Neutrophil (primary cell): ENCODE measurements around the gene MBOAT2.
"Not testable (repeated sequence)": the region's sequence is repeated elsewhere in the genome, so short reads cannot be mapped to it uniquely, and the experiment has no call there.

Source experiments
- H3K27ac ChIP-seq: fragments of 200-600 bp; sonication (generic); 2 replicates; pipeline ENCODE4 v1.5.1; 2016; ENCODE audit warnings: mild to moderate bottlenecking, moderate library complexity
- H3K27me3 ChIP-seq: fragments of 200-600 bp; sonication (generic); 2 replicates; pipeline ENCODE4 v1.6.0; 2016; ENCODE audit warnings: mild to moderate bottlenecking
- H3K36me3 ChIP-seq: fragments of 200-600 bp; sonication (generic); 2 replicates; pipeline ENCODE4 v1.5.1; 2017
- H3K4me1 ChIP-seq, 2 experiments: fragments of 200-600 bp in 1 of 2; sonication (generic) in 1 of 2; 1 replicate in 1 of 2; 2 replicates in 1 of 2; pipeline versions ENCODE4 v1.5.1 to v1.6.1; 2013 to 2016; ENCODE audit warnings: low read depth in 1 of 2, low read length in 1 of 2, mild to moderate bottlenecking in 1 of 2, moderate library complexity in 1 of 2; ENCODE audit not compliant: control insufficient read depth in 1 of 2, insufficient read depth in 1 of 2
- H3K4me3 ChIP-seq, 2 experiments: fragments of 200-600 bp in 1 of 2; sonication (generic) in 1 of 2; 1 replicate in 1 of 2; 2 replicates in 1 of 2; pipeline ENCODE4 v1.5.1; 2013 to 2016; ENCODE audit warnings: low read depth in 1 of 2, low read length in 1 of 2, mild to moderate bottlenecking in 1 of 2, moderate library complexity in 1 of 2
- H3K9me3 ChIP-seq: fragments of 200-600 bp; sonication (generic); 2 replicates; pipeline ENCODE4 v1.5.1; 2016
- TF ChIP-seq, protein P1 (sequence below): fragments of 200-600 bp; sonication (generic); IDR thresholded peaks from 2 replicates; pipeline ENCODE4 v1.5.1; 2016; ENCODE audit warnings: antibody characterized with exemption

MBOAT2 gene

DNA sequence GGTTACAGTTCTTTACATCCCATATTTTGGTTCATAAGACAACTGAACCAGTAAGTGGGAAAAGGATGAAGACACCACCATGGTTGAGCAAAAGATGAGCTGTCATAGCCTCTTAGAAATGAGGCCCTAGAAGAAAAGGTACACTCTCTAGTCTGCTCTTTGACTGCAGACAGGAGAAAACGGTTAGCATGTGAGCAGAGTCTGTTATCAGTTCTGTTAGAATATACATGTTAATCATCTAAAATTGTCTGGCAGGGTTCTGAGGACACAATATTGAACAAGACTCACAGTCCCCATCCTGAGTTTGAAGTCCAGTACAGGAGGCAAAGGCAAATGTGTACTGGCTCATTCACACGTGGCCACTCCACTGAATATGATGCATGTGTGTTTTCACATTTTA lies 78.1 kb downstream of the MBOAT2 start:
- peak overlapping the region; percentile 29 for H3K27ac ChIP-seq
- TF ChIP-seq, protein P1, sequence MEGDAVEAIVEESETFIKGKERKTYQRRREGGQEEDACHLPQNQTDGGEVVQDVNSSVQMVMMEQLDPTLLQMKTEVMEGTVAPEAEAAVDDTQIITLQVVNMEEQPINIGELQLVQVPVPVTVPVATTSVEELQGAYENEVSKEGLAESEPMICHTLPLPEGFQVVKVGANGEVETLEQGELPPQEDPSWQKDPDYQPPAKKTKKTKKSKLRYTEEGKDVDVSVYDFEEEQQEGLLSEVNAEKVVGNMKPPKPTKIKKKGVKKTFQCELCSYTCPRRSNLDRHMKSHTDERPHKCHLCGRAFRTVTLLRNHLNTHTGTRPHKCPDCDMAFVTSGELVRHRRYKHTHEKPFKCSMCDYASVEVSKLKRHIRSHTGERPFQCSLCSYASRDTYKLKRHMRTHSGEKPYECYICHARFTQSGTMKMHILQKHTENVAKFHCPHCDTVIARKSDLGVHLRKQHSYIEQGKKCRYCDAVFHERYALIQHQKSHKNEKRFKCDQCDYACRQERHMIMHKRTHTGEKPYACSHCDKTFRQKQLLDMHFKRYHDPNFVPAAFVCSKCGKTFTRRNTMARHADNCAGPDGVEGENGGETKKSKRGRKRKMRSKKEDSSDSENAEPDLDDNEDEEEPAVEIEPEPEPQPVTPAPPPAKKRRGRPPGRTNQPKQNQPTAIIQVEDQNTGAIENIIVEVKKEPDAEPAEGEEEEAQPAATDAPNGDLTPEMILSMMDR, result no peak

GRCh38 chr2:8923183-8923582 lies 80.3 kb downstream of the MBOAT2 start:
- no peaks in the 10 kb centered on the region for H3K27me3 ChIP-seq
- peak overlapping the region; percentile 48 for H3K27ac ChIP-seq

More for the DNA sequence above, 78.1 kb downstream of the MBOAT2 start:
- Histone ChIP-seq H3K4me1 (peaks cover 14 to 16% of the 10 kb centered on the region in 2 experiments), H3K27me3 (no peaks in the 10 kb centered on the region), H3K36me3 (peaks cover 37% of the 10 kb centered on the region), H3K4me3 (no peak overlapping the region), H3K9me3 (no peaks in the 10 kb centered on the region)

DNA sequence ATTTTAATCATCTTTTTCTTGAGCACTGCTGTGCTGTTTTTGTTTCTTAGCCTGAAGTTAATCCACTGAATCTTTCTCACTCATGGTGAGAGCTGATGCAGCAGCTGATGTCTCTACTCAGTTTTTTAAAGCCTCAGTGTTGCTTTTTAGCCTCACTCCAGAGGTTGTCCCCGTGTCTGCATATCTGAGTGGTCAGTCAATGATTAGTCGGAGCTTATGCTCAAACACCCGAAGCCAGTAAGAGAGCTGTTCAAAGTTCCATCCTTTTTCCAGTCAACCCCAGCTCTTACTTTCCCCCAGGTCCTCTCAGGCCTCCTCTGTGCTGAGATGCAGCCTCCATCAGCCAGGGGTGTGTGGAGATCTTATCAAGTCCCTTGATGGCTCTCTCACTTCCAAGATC lies 81.1 kb downstream of the MBOAT2 start:
- Histone ChIP-seq H3K27ac (peak overlapping the region; percentile 48), H3K4me3 (no peak overlapping the region), H3K36me3 (peaks cover 29% of the 10 kb centered on the region), H3K4me1 (peaks cover 14 to 16% of the 10 kb centered on the region in 2 experiments), H3K9me3 (no peaks in the 10 kb centered on the region), H3K27me3 (no peaks in the 10 kb centered on the region)
- TF ChIP-seq, protein P1, result no peak

More at GRCh38 chr2:8923183-8923582, 80.3 kb downstream of the MBOAT2 start:
- peaks cover 36% of the 10 kb centered on the region for H3K36me3 ChIP-seq
- TF ChIP-seq, protein P1, result no peak
- peaks cover 14 to 16% of the 10 kb centered on the region in 2 experiments for H3K4me1 ChIP-seq
- H3K9me3 ChIP-seq, result no peaks in the 10 kb centered on the region
- no peak overlapping the region for H3K4me3 ChIP-seq

DNA sequence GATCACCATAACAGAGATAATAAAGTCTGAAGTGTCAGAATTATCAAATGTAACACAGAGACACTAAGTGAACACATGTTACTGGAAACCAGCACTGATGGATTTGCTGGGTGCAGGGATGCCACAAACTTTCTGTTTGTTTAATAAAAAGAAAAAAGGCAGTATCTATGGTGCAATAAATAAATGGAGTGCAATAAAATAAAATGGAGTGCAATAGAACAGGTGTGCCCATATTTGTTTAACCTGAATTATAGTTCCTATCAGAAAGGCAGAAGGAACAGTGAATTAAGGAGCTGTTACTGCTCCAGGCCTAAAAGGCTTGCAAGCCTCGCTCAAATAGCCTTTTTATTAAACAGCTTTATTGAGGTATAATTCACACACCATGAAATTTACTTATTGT lies 85.1 kb downstream of the MBOAT2 start:
- Histone ChIP-seq H3K4me1 (peaks cover 6 to 7% of the 10 kb centered on the region in 2 experiments), H3K27ac (no peak overlapping the region), H3K27me3 (no peaks in the 10 kb centered on the region), H3K9me3 (no peaks in the 10 kb centered on the region), H3K36me3 (peaks cover 13% of the 10 kb centered on the region), H3K4me3 (no peak overlapping the region)
- TF ChIP-seq, protein P1, result no peak

- Histone ChIP-seq H3K27me3 (no peaks in the 10 kb centered on the region), H3K4me3 (no peak overlapping the region), H3K9me3 (no peaks in the 10 kb centered on the region), H3K4me1 (no peaks in the 10 kb centered on the region), H3K27ac (peak overlapping the region; percentile 15), H3K36me3 (peaks cover 16% of the 10 kb centered on the region)
- TF ChIP-seq, protein P1, result no peak
Measured at GRCh38 chr2:8915941-8916340, 87.5 kb downstream of the MBOAT2 start.

- peaks cover 14% of the 10 kb centered on the region for H3K36me3 ChIP-seq
- H3K4me3 ChIP-seq, H3K27ac ChIP-seq, H3K27me3 ChIP-seq, H3K9me3 ChIP-seq, H3K4me1 ChIP-seq: not testable (repeated sequence)
Measured at GRCh38 chr2:8913767-8914166, 89.7 kb downstream of the MBOAT2 start.
